ENCODE data around the gene FBXO15.

The FBXO15 gene

DNA sequence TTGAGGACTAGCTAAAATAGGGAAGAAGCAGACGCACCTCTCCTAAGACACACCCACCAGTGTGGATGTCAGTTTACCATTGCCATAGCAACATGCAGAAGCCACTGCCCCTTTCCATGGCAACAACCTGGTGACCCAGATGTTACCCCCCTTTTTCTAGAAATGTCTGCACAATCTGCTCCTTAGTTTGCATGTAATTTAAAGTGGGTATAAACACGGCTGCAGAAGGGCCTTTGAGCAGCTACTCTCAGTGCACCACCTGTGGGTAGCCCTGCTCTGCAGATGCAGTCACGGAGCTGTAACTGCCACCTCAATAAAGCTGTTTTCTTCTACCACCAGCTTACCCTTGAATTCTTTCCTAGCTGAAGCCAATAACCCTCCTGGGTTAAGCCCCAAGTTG lies 87.1 kb downstream of the FBXO15 start:
- in situ Hi-C loops (cut with HindIII; ENCODE audit: low pct_ligation_motif_present, low sequenced_read_pairs): no loop called here
- no peaks in the 10 kb centered on the region for H3K36me3 ChIP-seq (replicated peaks)
- no peak for TF ChIP-seq CTCF (IDR thresholded peaks at IDR 0.05; ENCODE audit: low read depth, low read length, missing control alignments)
- H3K4me3 ChIP-seq (ENCODE audit: low read depth, low read length): no peak overlapping the region
- no peaks in the 10 kb centered on the region for H3K27me3 ChIP-seq (replicated peaks)
- no peak for DNase-seq
- H3K27ac ChIP-seq: no peak overlapping the region

- TF ChIP-seq CTCF (IDR thresholded peaks at IDR 0.05; ENCODE audit: low read depth, low read length, missing control alignments): no peak
- in situ Hi-C loops (cut with HindIII; ENCODE audit: low pct_ligation_motif_present, low sequenced_read_pairs): no loop called here
- H3K27ac ChIP-seq: no peak overlapping the region
- no peaks in the 10 kb centered on the region for H3K36me3 ChIP-seq (replicated peaks)
- no peaks in the 10 kb centered on the region for H3K27me3 ChIP-seq (replicated peaks)
- H3K4me3 ChIP-seq (ENCODE audit: low read depth, low read length): no peak overlapping the region
- DNase-seq: no peak
These were observed 96.8 kb downstream of the FBXO15 start for GRCh38 chr18:74050807-74051206.

GRCh38 chr18:74040459-74041332 lies 106.9 kb downstream of the FBXO15 start:
- Histone ChIP-seq H3K36me3 (replicated peaks) (no peaks in the 10 kb centered on the region), H3K4me3 (ENCODE audit: low read depth, low read length) (no peak overlapping the region), H3K27ac (no peak overlapping the region), H3K27me3 (replicated peaks) (no peaks in the 10 kb centered on the region)
- no peak for DNase-seq
- in situ Hi-C loops (cut with HindIII; ENCODE audit: low pct_ligation_motif_present, low sequenced_read_pairs): no loop called here
- TF ChIP-seq CTCF (IDR thresholded peaks at IDR 0.05; ENCODE audit: low read depth, low read length, missing control alignments): peak; percentile 54

DNA sequence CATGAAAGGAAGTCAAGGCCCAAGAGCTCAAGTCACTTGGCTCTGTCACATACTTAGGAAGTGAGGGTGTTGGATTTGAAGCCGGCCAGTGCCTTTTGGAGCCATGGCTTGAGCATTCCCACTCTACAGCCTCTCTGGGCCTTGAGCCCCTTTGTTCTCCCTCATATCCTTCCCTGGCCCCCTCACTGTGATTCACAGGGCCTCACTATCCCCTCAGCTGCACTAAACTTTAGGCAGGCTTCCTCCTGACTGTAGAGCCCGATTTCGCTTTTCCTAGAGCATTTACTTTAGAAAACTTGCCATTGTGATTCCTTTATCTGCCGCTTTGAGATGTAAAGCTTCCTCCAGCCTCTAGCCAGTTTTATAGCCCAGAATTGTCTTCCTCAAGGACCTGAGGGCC lies 107.6 kb downstream of the FBXO15 start:
- Histone ChIP-seq H3K36me3 (replicated peaks) (no peaks in the 10 kb centered on the region), H3K27ac (no peak overlapping the region), H3K27me3 (replicated peaks) (no peaks in the 10 kb centered on the region), H3K4me3 (ENCODE audit: low read depth, low read length) (no peak overlapping the region)
- in situ Hi-C loops (cut with HindIII; ENCODE audit: low pct_ligation_motif_present, low sequenced_read_pairs): no loop called here
- TF ChIP-seq CTCF (IDR thresholded peaks at IDR 0.05; ENCODE audit: low read depth, low read length, missing control alignments): no peak
- DNase-seq: no peak

DNA sequence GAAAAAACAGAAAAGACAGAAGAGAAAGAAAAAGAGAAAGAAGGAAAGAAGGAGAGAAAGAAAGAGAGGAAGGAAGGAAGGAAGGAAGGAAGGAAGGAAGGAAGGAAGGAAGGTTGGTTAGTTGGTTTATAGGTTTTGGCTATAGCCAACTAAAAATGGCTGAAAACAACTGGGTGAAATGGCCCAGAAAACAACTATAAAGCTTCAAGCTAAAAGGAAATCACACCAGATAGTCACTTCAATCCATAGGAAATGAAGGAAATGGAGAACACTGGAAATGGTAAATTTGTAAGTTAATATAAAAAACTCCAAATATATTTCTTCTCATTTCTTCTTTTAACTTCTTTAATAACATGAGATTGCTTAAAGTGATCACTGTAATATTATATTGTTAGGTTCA lies 118.5 kb downstream of the FBXO15 start:
- no peak for TF ChIP-seq CTCF (IDR thresholded peaks at IDR 0.05; ENCODE audit: low read depth, low read length, missing control alignments)
- in situ Hi-C loops (cut with HindIII; ENCODE audit: low pct_ligation_motif_present, low sequenced_read_pairs): no loop called here
- H3K4me3 ChIP-seq (ENCODE audit: low read depth, low read length): no peak overlapping the region
- H3K27me3 ChIP-seq (replicated peaks): no peaks in the 10 kb centered on the region
- no peak overlapping the region for H3K27ac ChIP-seq
- H3K36me3 ChIP-seq (replicated peaks): no peaks in the 10 kb centered on the region
- no peak for DNase-seq
